LNCaP clone FGC (cell line): ENCODE measurements around the gene PCSK2.

Experiments used
- DNase-seq: peaks from one replicate; pipeline ENCODE4 v3.0.0-alpha.2; 2011; ENCODE audit warnings: low read depth
- H3K4me3 ChIP-seq: 2 replicates; pipeline ENCODE4 v1.5.1; 2011; ENCODE audit warnings: mild to moderate bottlenecking, low read depth, low read length, control low read depth
- CTCF ChIP-seq: IDR thresholded peaks from 2 replicates; pipeline ENCODE4 v1.5.1; 2012; ENCODE audit warnings: mild to moderate bottlenecking; ENCODE audit not compliant: control insufficient read depth, insufficient read depth; ENCODE audit errors: extremely low read depth

Gene PCSK2

GRCh38 chr20:17399303-17399985 lies 172.6 kb downstream of the PCSK2 start:
- no peak overlapping the region for H3K4me3 ChIP-seq
- TF ChIP-seq CTCF = no peak
- DNase-seq = no peak

- no peak for TF ChIP-seq CTCF
- no peak for DNase-seq
These were observed 176.6 kb downstream of the PCSK2 start for GRCh38 chr20:17403461-17403860.

GRCh38 chr20:17406051-17406590 lies 179.3 kb downstream of the PCSK2 start:
- no peak for TF ChIP-seq CTCF
- DNase-seq = peak; percentile 76
- no peak overlapping the region for H3K4me3 ChIP-seq

More at GRCh38 chr20:17403461-17403860, 176.6 kb downstream of the PCSK2 start:
- no peak overlapping the region for H3K4me3 ChIP-seq

GRCh38 chr20:17407550-17407949 lies 180.7 kb downstream of the PCSK2 start:
- no peak overlapping the region for H3K4me3 ChIP-seq
- DNase-seq = no peak
- no peak for TF ChIP-seq CTCF

- TF ChIP-seq CTCF = no peak
- no peak for DNase-seq
- no peak overlapping the region for H3K4me3 ChIP-seq
These were observed 190.4 kb downstream of the PCSK2 start for GRCh38 chr20:17417225-17417624.

GRCh38 chr20:17418737-17419136 lies 191.9 kb downstream of the PCSK2 start:
- no peak for DNase-seq
- no peak overlapping the region for H3K4me3 ChIP-seq
- TF ChIP-seq CTCF = no peak
